Prostate gland (tissue), 2 donors: ENCODE data around the gene CD47. TPM values are rescaled to one million over a fixed set of nuclear protein-coding genes. Genes with fewer than 3 reads are reported as not detected.

Experiments used
- DNase-seq: peaks from one replicate; pipeline ENCODE4 v3.0.0-alpha.2; 2019; ENCODE audit warnings: low spot score
- H3K27ac ChIP-seq, 2 donors: fragments of 200-600 bp; sonication (generic); 2 replicates each; pipeline ENCODE4 v1.5.1; 2017 to 2019
- H3K27me3 ChIP-seq: fragments of 200-600 bp; sonication (generic); replicated peaks from 2 replicates; pipeline ENCODE4 v1.5.1; 2019; ENCODE audit not compliant: insufficient read depth
- H3K36me3 ChIP-seq, 2 donors: fragments of 200-600 bp; sonication (generic); 1 replicate in 1 of 2; 2 replicates in 1 of 2; pipeline versions ENCODE4 v1.5.1 to v1.8.1; 2017 to 2019
- H3K4me1 ChIP-seq: fragments of 200-600 bp; sonication (generic); replicated peaks from 2 replicates; pipeline ENCODE4 v1.5.1; 2019
- H3K4me3 ChIP-seq, 2 donors: fragments of 200-600 bp; sonication (generic); 2 replicates each; pipeline ENCODE4 v1.5.1; 2017 to 2019
- H3K9me3 ChIP-seq: fragments of 200-600 bp; sonication (generic); 2 replicates; pipeline ENCODE4 v1.5.1; 2017
- POLR2A ChIP-seq: fragments of 450-650 bp; IDR thresholded peaks from one replicate; pipeline ENCODE4 v1.6.1; 2016; ENCODE audit warnings: antibody characterized with exemption, mild to moderate bottlenecking
- POLR2AphosphoS5 ChIP-seq: sonication (generic); formaldehyde crosslinking; IDR thresholded peaks from one replicate; pipeline ENCODE4 v1.6.1; 2017; ENCODE audit warnings: antibody characterized with exemption
- WGBS: methylation state at CpG from one replicate; pipeline ENCODE4 v1.1.5; 2018; 5-methylcytosine and 5-hydroxymethylcytosine counted together
- intact Hi-C: fragments of 100-400 bp; cut with DNase I; formaldehyde crosslinking; loops from one replicate; pipeline ENCODE4 v1.14.2; 2022
- total RNA-seq, 2 donors: library from RNA; depleted of rRNA; stranded (reverse); fragments of >200 nt; gene quantifications; one replicate each; pipeline ENCODE4 v1.1.0, GENCODE V29; 2016
- TF ChIP-seq, protein P1 (sequence below), 4 experiments: fragments of 200-600 bp in 2 of 4; fragments of 450-650 bp in 2 of 4; sonication (generic) in 2 of 4; IDR thresholded peaks; 1 replicate in 3 of 4; 2 replicates in 1 of 4; pipeline ENCODE4 v1.5.1; 2016 to 2019; ENCODE audit warnings: antibody characterized with exemption in 4 of 4, mild to moderate bottlenecking in 2 of 4, moderate library complexity in 2 of 4

Gene CD47
- total RNA-seq, 2 donors from 2014 or later: 90.1 to 197 TPM

DNA sequence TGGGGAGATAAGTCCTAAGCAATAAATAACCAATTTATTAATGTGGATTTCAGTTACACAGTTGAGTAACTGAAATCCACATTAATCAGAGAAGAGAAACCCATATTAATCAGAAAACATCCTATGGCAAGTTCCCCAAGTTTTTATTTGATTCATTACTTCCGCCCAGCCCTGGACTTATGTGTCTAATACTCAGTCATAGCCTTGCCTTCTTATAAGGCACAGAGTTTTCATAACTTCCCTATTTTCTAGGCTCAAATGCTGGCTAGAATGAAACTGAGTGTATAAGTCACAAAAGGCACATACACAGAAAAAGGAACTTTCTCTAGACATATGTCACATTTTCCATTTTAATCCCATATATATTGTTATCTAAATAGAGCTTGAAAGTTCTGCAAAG lies 28.8 kb downstream of the CD47 start:
- no peaks in the 10 kb centered on the region for H3K4me1 ChIP-seq
- no peak for DNase-seq
- H3K4me3 ChIP-seq: no peak overlapping the region
- H3K27me3 ChIP-seq: no peaks in the 10 kb centered on the region
- 95% methylated on average over 1 of the region's 1 CpG for WGBS
- TF ChIP-seq POLR2AphosphoS5 (no peak), POLR2A (no peak)
- TF ChIP-seq, protein P1, sequence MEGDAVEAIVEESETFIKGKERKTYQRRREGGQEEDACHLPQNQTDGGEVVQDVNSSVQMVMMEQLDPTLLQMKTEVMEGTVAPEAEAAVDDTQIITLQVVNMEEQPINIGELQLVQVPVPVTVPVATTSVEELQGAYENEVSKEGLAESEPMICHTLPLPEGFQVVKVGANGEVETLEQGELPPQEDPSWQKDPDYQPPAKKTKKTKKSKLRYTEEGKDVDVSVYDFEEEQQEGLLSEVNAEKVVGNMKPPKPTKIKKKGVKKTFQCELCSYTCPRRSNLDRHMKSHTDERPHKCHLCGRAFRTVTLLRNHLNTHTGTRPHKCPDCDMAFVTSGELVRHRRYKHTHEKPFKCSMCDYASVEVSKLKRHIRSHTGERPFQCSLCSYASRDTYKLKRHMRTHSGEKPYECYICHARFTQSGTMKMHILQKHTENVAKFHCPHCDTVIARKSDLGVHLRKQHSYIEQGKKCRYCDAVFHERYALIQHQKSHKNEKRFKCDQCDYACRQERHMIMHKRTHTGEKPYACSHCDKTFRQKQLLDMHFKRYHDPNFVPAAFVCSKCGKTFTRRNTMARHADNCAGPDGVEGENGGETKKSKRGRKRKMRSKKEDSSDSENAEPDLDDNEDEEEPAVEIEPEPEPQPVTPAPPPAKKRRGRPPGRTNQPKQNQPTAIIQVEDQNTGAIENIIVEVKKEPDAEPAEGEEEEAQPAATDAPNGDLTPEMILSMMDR (IDR thresholded peaks at IDR 0.05): no peak
- no peaks in the 10 kb centered on the region for H3K36me3 ChIP-seq
- no peaks in the 10 kb centered on the region for H3K9me3 ChIP-seq
- H3K27ac ChIP-seq: no peak overlapping the region
- intact Hi-C loops: no loop called here

DNA sequence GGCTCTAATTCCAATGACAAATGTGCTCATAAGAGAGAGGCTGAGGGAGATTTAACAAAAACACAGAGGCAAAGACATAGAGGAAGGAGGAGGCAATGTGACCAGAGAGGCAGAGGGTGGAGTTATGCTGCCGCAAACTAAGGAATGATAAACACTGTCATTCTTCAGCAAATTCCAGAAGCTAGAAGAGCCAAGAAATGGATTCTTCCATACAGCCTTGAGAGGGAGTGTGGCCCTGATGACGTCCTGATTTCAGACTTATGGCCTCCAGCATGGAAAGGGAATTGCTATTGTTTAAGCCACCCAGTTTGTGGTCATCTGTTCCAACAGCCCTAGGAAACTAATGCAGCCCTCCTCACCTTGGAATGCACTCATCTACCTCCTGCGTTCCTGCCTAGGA lies 30.5 kb downstream of the CD47 start:
- Histone ChIP-seq H3K9me3 (no peaks in the 10 kb centered on the region), H3K27ac (no peak overlapping the region), H3K4me1 (no peaks in the 10 kb centered on the region), H3K36me3 (no peaks in the 10 kb centered on the region), H3K27me3 (no peaks in the 10 kb centered on the region), H3K4me3 (no peak overlapping the region)
- no peak for DNase-seq
- TF ChIP-seq, protein P1 (IDR thresholded peaks at IDR 0.05): no peak
- TF ChIP-seq POLR2AphosphoS5 (no peak), POLR2A (no peak)
- 80% methylated on average over 3 of the region's 3 CpGs for WGBS
- intact Hi-C loops: no loop called here

DNA sequence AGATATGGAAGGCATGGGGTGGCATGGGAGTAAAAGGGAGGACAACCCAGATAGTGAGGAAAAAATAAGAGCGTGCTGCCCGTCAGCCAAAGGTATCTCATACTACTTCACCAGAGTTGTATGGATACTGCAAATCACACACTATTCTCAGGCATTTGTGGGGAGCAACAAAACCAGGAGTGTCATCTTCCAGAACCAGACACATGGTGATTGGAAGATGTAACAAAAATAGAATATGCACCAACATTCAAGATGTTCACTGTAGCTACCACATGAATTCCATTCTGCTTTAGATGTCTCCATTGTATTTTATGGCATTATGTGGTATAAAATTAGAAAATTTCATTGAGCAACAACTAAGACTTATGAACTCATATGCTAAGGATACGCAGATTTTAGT lies 34.9 kb downstream of the CD47 start:
- H3K9me3 ChIP-seq: no peaks in the 10 kb centered on the region
- H3K27me3 ChIP-seq: no peaks in the 10 kb centered on the region
- intact Hi-C loops: no loop called here
- H3K4me1 ChIP-seq: peaks cover 3% of the 10 kb centered on the region
- 97% methylated on average over 3 of the region's 3 CpGs for WGBS
- no peak overlapping the region for H3K27ac ChIP-seq
- no peaks in the 10 kb centered on the region for H3K36me3 ChIP-seq
- DNase-seq: no peak
- TF ChIP-seq POLR2A (no peak), POLR2AphosphoS5 (no peak)
- TF ChIP-seq, protein P1 (IDR thresholded peaks at IDR 0.05): no peak
- H3K4me3 ChIP-seq: no peak overlapping the region

DNA sequence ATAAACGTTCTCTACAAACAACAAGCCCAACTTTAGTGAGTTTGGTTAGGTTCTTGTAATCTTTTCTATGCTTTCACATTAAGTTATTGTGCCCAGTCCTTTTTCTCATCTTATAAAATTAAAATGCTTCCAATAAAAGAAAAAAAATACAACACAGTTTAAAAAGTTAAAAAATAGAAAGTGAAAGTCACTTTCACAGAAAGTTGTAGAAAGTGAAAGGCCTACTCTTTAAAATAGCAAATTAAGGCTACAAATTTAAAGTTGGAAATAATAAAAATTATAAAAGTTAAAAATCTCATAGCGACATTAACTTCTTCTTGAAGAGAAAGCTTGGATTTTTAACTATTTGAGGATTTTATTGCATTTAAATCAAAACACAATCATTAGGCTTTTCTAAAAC lies 35.9 kb downstream of the CD47 start:
- H3K9me3 ChIP-seq: no peaks in the 10 kb centered on the region
- peaks cover 3% of the 10 kb centered on the region for H3K4me1 ChIP-seq
- intact Hi-C loops: no loop called here
- DNase-seq: no peak
- 89% methylated on average over 2 of the region's 2 CpGs for WGBS
- H3K36me3 ChIP-seq: no peaks in the 10 kb centered on the region
- TF ChIP-seq, protein P1 (IDR thresholded peaks at IDR 0.05): no peak
- TF ChIP-seq POLR2A: no peak
- no peak for TF ChIP-seq POLR2AphosphoS5
- H3K4me3 ChIP-seq: no peak overlapping the region
- no peaks in the 10 kb centered on the region for H3K27me3 ChIP-seq
- no peak overlapping the region for H3K27ac ChIP-seq

DNA sequence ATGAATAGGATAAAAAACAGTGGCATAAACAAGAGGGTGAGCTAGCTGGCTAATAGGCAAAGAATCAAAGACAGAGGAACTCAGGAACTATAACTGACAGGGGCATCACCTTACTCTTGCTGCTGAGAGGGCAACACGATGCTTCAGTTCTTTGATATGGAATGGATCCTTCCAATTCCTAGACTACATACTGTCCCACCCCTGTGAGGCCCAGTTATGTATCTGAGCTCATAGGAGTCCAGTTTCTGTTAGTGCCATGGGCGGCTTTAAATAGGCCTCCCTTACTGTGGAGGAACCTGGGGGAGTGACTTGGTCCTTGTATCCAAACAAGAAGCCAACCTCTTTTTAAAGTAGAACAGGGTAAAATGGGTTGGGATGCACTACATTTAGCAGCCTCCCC lies 37.3 kb downstream of the CD47 start:
- H3K9me3 ChIP-seq: no peaks in the 10 kb centered on the region
- DNase-seq: no peak
- peak overlapping the region; percentile 52 to 70 for H3K27ac ChIP-seq
- no peaks in the 10 kb centered on the region for H3K27me3 ChIP-seq
- peaks cover 3% of the 10 kb centered on the region for H3K4me1 ChIP-seq
- intact Hi-C loops: no loop called here
- no peaks in the 10 kb centered on the region for H3K36me3 ChIP-seq
- TF ChIP-seq POLR2AphosphoS5 (no peak), POLR2A (no peak)
- TF ChIP-seq, protein P1 (IDR thresholded peaks at IDR 0.05): no peak
- H3K4me3 ChIP-seq: no peak overlapping the region
- 83% methylated on average over 2 of the region's 2 CpGs for WGBS
